AG20443 (cell line): ENCODE measurements around the gene C1orf74.

Source experiments
- DNase-seq: peaks from one replicate; pipeline ENCODE4 v3.0.0; 2012; ENCODE audit warnings: low spot score, mixed read lengths

C1orf74 gene

GRCh38 chr1:209742409-209743144 lies 41.8 kb downstream of the C1orf74 start:
- peak; percentile 75 for DNase-seq

DNA sequence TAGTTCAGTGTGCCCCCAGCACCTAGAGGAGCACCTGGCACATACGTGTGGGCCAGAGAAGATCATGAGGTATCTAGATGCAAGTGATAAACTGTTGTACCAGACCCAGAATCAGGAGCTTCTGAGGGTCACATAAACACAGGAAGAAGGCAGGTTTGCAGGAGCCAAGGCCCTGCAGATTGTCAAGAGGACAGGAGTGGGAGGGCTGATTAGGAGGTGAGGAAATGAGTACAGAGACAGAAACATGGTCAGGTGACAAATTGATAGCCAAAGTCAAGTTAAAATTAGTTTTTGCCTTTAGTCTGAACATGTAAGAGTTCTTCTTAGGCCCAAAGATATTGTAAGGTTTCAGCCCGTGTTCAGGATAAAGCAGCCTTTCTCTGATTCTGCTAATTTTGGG lies 42.5 kb downstream of the C1orf74 start:
- DNase-seq, result no peak

DNA sequence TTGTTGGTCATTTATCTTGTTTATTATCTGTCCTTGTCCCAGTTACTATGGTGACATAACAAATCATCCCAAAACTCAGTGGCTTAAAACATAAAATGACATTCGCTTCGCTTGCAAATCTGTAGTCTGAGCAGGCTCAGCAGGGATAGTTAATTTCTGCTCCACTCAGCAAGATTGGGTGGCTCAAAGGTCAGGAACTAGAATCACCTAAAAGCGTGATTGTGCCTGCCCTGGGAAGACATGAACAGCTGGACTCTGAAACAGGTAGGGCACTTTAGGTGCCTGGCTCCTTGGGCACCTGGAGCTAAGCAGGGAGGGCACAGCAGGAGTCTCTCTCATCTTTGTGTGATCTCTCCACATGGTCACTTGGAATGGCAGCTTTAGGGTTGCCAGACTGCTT lies 43.2 kb downstream of the C1orf74 start:
- DNase-seq, result no peak

DNA sequence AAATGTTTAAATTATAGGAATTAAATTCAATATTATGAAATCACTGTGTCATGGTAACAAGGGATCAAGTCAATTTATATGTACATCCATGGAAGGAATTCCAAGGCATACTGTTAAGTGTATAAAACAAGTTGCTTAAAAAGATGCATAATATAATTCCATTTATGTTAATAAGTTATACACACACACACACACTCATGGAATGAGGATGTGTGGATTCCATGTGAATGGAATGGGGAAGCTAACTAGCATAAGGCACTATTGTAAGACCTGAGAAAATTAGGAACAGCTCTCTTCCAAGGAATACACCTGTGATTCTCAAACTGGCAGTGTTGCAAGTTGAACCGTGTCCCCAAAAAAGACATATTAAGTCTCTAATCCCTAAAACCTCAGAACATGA lies 46.1 kb downstream of the C1orf74 start:
- DNase-seq, result no peak

- no peak for DNase-seq
Observed at GRCh38 chr1:209737118-209737505, 47.2 kb downstream of the C1orf74 start.

DNA sequence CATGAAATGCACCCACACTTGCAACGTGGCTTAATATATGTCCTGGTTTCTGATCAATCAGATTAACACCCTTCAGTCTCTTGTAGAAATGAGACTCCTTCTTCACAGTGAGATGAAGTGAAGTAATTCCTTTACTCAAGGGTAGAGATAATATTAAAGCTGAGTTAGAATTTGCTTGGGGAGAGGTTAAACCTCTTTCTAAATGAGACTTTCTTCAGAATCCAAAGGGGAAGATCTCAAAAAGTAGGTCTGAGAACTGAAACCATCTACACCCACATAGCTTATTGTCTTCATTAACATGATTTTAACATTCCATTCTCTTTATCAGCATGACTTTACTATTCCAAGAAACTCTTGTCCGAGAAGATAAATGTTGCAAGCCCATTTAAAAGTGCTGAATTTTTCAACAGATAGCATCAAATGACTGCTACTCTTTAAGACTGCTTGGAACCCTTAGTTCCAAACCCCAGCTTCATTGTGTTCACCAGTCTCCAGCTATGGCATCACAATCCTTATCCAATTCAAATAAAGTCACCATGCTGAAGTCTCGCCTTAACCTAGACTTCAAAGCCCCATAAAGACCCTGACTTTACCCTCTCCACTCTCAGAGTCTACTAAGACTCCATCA lies 47.8 kb downstream of the C1orf74 start:
- no peak for DNase-seq

DNA sequence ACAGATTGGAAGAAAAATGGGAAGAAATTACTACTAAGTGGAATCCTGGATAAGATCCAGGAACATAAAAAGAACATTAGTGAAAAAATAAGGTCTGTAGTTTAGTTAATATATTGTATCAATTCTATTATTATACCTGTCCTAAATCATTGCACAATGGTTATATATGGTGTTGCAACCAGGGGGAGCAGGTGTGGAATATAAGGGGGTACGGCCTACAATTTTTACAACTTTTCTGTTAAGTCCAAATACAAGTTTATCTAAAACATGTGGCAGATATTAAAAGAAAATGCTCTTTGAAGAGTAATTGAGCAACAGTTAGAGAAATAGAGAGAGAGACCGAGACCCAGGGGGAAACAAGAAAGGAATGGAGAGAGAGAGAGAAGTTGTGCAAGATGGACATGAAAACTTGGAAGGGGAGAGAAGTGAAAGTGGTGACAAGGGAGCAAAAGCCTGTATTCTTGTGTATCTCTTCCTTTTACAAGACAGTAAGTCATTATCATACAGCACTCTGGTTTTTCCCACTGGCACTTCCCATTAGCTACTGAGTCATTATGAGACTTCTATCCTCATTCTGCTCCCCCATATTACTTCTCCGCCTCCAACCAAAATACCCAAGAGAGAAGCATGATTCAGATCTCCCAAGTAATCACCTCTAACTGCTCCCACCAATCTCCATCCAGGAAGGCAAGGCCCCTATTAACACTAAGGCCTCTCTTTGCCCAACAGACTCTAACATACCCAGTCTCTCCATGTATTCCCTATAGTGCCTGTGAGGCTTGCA lies 50.8 kb downstream of the C1orf74 start:
- no peak for DNase-seq

DNA sequence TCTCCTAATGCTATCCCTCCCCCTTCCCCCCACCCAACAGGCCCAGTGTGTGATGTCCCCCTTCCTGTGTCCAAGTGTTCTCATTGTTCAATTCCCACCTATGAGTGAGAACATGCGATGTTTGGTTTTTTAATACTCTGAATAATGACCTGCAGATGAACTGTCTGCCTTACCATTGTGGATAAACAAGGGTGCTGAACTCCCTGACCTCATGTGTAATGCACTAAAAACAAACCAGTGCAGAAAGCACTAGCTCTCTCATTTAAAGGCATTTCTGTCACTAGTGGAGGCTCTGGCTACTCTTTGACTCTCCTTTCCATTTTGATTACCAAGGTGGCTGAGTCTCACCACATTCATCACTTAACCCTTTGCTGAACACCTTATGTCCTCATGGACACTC lies 51.6 kb downstream of the C1orf74 start:
- no peak for DNase-seq

GRCh38 chr1:209729436-209729835 lies 54.9 kb downstream of the C1orf74 start:
- DNase-seq, result no peak
